Muscle of arm (tissue), 12 donors: ENCODE measurements around the gene PTGIS. TPM values are rescaled to one million over a fixed set of nuclear protein-coding genes. Genes with fewer than 3 reads are reported as not detected.

Experiments used
- DNase-seq: peaks from one replicate; pipeline ENCODE4 v3.0.0-alpha.2; 2013
- polyA plus RNA-seq, 12 donors: library from polyadenylated mRNA; unstranded; fragments of 120-200 nt; gene quantifications; one replicate each; pipeline ENCODE4 v1.2.1, GENCODE V29; 2013; ENCODE audit not compliant: insufficient read length in 12 of 12

PTGIS gene
- polyA plus RNA-seq, 12 donors = 20.4 to 35.3 (median 26.5) TPM; not detected in 1

GRCh38 chr20:49532285-49532946, 35.5 kb downstream of the PTGIS start:
- DNase-seq = no peak

- DNase-seq = no peak
These were observed 38.5 kb downstream of the PTGIS start for GRCh38 chr20:49529470-49529869.

- no peak for DNase-seq
These were observed 41.4 kb downstream of the PTGIS start for GRCh38 chr20:49526568-49526967.

GRCh38 chr20:49526056-49526455, 41.9 kb downstream of the PTGIS start:
- DNase-seq = no peak

- no peak for DNase-seq
These were observed 44.1 kb downstream of the PTGIS start for GRCh38 chr20:49523767-49524360.

- DNase-seq = no peak
These were observed 46.6 kb downstream of the PTGIS start for GRCh38 chr20:49521356-49521755.

- no peak for DNase-seq
These were observed 48.1 kb downstream of the PTGIS start for GRCh38 chr20:49519777-49520359.

- DNase-seq = no peak
These were observed 48.7 kb downstream of the PTGIS start for GRCh38 chr20:49519212-49519712.

- no peak for DNase-seq
These were observed 49.4 kb downstream of the PTGIS start for GRCh38 chr20:49518576-49518975.

GRCh38 chr20:49517805-49518100, 50.2 kb downstream of the PTGIS start:
- no peak for DNase-seq

GRCh38 chr20:49516916-49517804, 50.8 kb downstream of the PTGIS start:
- no peak for DNase-seq

- DNase-seq = no peak
These were observed 52.4 kb downstream of the PTGIS start for GRCh38 chr20:49515586-49515985.

- no peak for DNase-seq
These were observed 54.4 kb downstream of the PTGIS start for GRCh38 chr20:49513517-49513916.

- DNase-seq = no peak
These were observed 54.9 kb downstream of the PTGIS start for GRCh38 chr20:49513009-49513408.

- no peak for DNase-seq
These were observed 56.0 kb downstream of the PTGIS start for GRCh38 chr20:49511788-49512525.

- DNase-seq = peak; percentile 67
These were observed 57.3 kb downstream of the PTGIS start for GRCh38 chr20:49510562-49511122.

GRCh38 chr20:49508435-49509199, 59.3 kb downstream of the PTGIS start:
- DNase-seq = peak; percentile 41

- no peak for DNase-seq
These were observed 60.0 kb downstream of the PTGIS start for GRCh38 chr20:49507741-49508434.

GRCh38 chr20:49505518-49505917, 62.4 kb downstream of the PTGIS start:
- peak; percentile 31 for DNase-seq

GRCh38 chr20:49503176-49503575, 64.8 kb downstream of the PTGIS start:
- no peak for DNase-seq
